Loucy (cell line): ENCODE measurements around the gene OTUB2.

Experiments used
- EZH2phosphoT487 ChIP-seq: fragments of 200-600 bp; IDR thresholded peaks from 2 replicates; pipeline ENCODE4 v1.6.1; 2018; ENCODE audit warnings: antibody characterized with exemption, mild to moderate bottlenecking, moderate library complexity, borderline replicate concordance
- TF ChIP-seq, protein P1 (sequence below): fragments of 200-600 bp; sonication (generic); conservative IDR thresholded peaks from 2 replicates; pipeline ENCODE4 v1.5.1; 2014; ENCODE audit warnings: mild to moderate bottlenecking, antibody characterized with exemption, low read length

DNA sequence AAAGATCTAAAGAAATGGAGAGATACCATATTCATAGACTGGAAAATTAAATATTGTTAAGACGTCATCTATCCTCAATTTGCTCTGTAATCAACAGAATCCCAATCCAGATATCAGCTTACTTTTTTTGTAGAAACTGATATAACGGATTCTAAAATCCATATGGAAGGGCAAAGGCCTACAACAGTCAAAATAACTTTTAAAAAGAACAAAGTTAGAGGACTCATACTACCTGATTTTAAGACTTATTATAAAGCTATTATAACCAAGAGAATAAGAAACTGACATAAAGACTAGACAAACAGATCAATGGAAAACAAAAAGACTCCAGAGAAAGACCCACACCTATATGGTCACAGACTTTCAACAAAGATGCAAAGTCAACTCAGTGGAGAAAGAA is 48.9 kb downstream of the OTUB2 start:
- TF ChIP-seq, protein P1, sequence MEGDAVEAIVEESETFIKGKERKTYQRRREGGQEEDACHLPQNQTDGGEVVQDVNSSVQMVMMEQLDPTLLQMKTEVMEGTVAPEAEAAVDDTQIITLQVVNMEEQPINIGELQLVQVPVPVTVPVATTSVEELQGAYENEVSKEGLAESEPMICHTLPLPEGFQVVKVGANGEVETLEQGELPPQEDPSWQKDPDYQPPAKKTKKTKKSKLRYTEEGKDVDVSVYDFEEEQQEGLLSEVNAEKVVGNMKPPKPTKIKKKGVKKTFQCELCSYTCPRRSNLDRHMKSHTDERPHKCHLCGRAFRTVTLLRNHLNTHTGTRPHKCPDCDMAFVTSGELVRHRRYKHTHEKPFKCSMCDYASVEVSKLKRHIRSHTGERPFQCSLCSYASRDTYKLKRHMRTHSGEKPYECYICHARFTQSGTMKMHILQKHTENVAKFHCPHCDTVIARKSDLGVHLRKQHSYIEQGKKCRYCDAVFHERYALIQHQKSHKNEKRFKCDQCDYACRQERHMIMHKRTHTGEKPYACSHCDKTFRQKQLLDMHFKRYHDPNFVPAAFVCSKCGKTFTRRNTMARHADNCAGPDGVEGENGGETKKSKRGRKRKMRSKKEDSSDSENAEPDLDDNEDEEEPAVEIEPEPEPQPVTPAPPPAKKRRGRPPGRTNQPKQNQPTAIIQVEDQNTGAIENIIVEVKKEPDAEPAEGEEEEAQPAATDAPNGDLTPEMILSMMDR: no peak
- TF ChIP-seq EZH2phosphoT487: no peak
